Panc1 (cell line): Measurements from ENCODE around the gene RASGRF2.

Source experiments
- POLR2AphosphoS5 ChIP-seq: IDR thresholded peaks from 2 replicates; pipeline ENCODE4 v1.6.1; 2012; ENCODE audit warnings: mild to moderate bottlenecking, low read depth, low read length, moderate library complexity
- SIN3A ChIP-seq: IDR thresholded peaks from 2 replicates; pipeline ENCODE4 v1.6.1; 2012; ENCODE audit warnings: low read depth, mild to moderate bottlenecking, low read length, moderate library complexity, borderline replicate concordance; ENCODE audit not compliant: insufficient read depth
- TF ChIP-seq, protein P1 (sequence below): fragments of 450-650 bp; IDR thresholded peaks from 2 replicates; pipeline ENCODE4 v1.5.1; 2017; ENCODE audit warnings: mild to moderate bottlenecking

GRCh38 chr5:81080809-81081460, 120.8 kb downstream of the RASGRF2 start:
- TF ChIP-seq, protein P1, sequence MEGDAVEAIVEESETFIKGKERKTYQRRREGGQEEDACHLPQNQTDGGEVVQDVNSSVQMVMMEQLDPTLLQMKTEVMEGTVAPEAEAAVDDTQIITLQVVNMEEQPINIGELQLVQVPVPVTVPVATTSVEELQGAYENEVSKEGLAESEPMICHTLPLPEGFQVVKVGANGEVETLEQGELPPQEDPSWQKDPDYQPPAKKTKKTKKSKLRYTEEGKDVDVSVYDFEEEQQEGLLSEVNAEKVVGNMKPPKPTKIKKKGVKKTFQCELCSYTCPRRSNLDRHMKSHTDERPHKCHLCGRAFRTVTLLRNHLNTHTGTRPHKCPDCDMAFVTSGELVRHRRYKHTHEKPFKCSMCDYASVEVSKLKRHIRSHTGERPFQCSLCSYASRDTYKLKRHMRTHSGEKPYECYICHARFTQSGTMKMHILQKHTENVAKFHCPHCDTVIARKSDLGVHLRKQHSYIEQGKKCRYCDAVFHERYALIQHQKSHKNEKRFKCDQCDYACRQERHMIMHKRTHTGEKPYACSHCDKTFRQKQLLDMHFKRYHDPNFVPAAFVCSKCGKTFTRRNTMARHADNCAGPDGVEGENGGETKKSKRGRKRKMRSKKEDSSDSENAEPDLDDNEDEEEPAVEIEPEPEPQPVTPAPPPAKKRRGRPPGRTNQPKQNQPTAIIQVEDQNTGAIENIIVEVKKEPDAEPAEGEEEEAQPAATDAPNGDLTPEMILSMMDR = no peak
- TF ChIP-seq POLR2AphosphoS5 (no peak), SIN3A (no peak)
